Stimulated activated CD8-positive, alpha-beta memory T cell treated with anti-CD3 and anti-CD28 coated beads, Interleukin-2, amount 100 ng/mL, for 1 hour (primary cell): ENCODE results near the gene RNF212B.
A peak's percentile ranks its signal among the peaks of the same experiment; 100 is the strongest.

ENCODE experiments used
- DNase-seq, 2 donors: peaks; one replicate each; pipeline ENCODE4 v3.0.0-alpha.2; 2020; ENCODE audit warnings: low read depth in 2 of 2

Gene RNF212B

DNA sequence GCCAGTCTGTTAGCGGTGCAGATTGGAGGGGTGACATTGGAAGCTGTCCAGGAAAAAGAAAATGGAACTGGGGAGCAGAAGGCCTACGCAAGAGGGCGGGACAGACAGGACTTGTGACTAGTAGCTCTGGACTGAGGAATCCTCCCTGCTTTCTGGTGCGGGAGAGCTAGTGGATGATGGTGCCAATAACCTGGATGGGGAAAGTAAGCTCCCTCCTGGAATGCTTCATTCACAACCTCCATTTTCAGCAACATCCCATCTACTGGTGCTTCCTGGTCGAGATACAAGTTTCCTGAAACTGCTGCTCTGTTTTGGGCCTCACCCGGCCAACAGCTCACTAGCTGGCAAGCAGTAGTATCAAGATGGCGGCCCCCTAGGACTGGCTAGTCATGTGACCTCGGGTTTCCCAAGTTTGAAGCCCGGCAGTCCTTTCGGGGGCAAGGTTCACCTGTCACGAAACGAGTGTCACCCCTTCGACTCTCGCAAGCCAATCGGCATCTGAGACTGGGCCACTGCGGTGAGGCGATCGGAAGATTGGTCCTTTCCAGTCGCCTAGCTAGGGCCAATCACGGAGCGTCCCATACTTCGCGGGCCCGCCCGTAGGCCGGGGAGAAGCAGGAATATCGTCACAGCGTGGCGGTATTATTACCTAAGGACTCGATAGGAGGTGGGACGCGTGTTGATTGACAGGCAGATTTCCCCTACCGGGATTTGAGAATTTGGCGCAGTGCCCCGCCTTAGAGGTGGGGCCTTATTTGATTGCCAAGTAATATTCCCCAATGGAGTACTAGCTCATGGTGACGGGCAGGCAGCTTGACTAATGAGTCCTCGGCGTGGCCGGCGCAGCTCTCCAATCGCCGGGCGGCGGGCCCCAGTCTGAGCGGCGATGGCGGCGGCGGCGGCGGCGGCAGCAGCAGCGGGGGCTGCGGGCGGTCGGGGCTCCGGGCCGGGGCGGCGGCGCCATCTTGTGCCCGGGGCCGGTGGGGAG, 83.1 kb downstream of the RNF212B start, which contains the start of gene PABPN1:
TSS of gene PABPN1 (plus strand) at position 874 of the 988 bp plus-strand sequence. CDS start at position 887, 13 bp downstream.
- peak; percentile 91 to 93 for DNase-seq

GRCh38 chr14:23321572-23322547, 84.1 kb downstream of the RNF212B start:
- no peak for DNase-seq
